Fibroblast of the aortic adventitia (primary cell): ENCODE data around the gene TBC1D22A. TPM values are rescaled to one million over a fixed set of nuclear protein-coding genes. Genes with fewer than 3 reads are reported as not detected.

ENCODE experiments used
- DNase-seq: peaks from one replicate; pipeline ENCODE4 v3.0.0-alpha.2; 2010; ENCODE audit warnings: low read depth
- H3K4me3 ChIP-seq: 2 replicates; pipeline ENCODE4 v1.5.1; 2011; ENCODE audit warnings: low read depth, mild to moderate bottlenecking, control low read depth, low read length, moderate library complexity
- CTCF ChIP-seq: IDR thresholded peaks from 2 replicates; pipeline ENCODE4 v1.5.1; 2011; ENCODE audit warnings: mild to moderate bottlenecking, low read length, control low read depth, inconsistent platforms; ENCODE audit not compliant: insufficient read depth
- total RNA-seq: library from RNA; depleted of rRNA; stranded (reverse); fragments of >200 nt; gene quantifications from 2 replicates; pipeline ENCODE4 v1.2.3, GENCODE V29; 2012; ENCODE audit warnings: low replicate concordance

The TBC1D22A gene
- total RNA-seq, 1 donor, result 13.8 TPM

- no peak overlapping the region for H3K4me3 ChIP-seq
- TF ChIP-seq CTCF, result no peak
- no peak for DNase-seq
These were observed 134.3 kb downstream of the TBC1D22A start for GRCh38 chr22:46896568-46897245.

GRCh38 chr22:46897246-46897623, 134.8 kb downstream of the TBC1D22A start:
- no peak for DNase-seq

GRCh38 chr22:46900549-46900948, 138.1 kb downstream of the TBC1D22A start:
- TF ChIP-seq CTCF, result no peak
- DNase-seq, result no peak

More at GRCh38 chr22:46897246-46897623, 134.8 kb downstream of the TBC1D22A start:
- H3K4me3 ChIP-seq, result no peak overlapping the region
- TF ChIP-seq CTCF, result no peak

GRCh38 chr22:46902436-46902835, 140.0 kb downstream of the TBC1D22A start:
- H3K4me3 ChIP-seq, result no peak overlapping the region
- no peak for DNase-seq
- no peak for TF ChIP-seq CTCF

More at GRCh38 chr22:46900549-46900948, 138.1 kb downstream of the TBC1D22A start:
- no peak overlapping the region for H3K4me3 ChIP-seq

- TF ChIP-seq CTCF, result no peak
- DNase-seq, result no peak
- no peak overlapping the region for H3K4me3 ChIP-seq
These were observed 140.8 kb downstream of the TBC1D22A start for GRCh38 chr22:46902998-46903916.

GRCh38 chr22:46905415-46905814, 143.0 kb downstream of the TBC1D22A start:
- no peak overlapping the region for H3K4me3 ChIP-seq
- TF ChIP-seq CTCF, result no peak
- DNase-seq, result no peak
